ENCODE results near the gene SLC2A14.

The SLC2A14 gene

DNA sequence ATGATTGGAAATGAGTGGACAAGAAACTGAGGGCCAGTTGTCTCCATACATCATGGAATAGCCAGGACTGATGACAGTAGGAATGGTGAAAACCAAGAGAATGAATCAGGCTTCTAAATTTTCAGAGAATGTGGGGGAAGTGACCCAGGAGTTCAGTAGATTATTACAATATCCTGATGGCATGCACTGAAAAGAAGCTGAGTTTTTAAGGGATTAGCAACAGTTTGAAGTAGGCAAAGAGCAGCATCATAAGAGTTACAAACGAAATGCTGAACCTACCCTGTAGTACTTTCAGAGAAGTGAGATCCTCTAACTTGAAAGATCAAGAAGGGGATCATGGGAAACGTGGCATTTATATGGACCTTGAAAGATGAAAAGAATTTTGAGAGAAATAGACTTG is 13.2 kb downstream of the SLC2A14 start:
- H3K9ac ChIP-seq (ENCODE audit: low read depth, low read length, poor library complexity, severe bottlenecking), result no peak overlapping the region
- H3F3A ChIP-seq (ENCODE audit: low read depth), result peaks cover 5% of the 10 kb centered on the region
- TF ChIP-seq, protein P1, sequence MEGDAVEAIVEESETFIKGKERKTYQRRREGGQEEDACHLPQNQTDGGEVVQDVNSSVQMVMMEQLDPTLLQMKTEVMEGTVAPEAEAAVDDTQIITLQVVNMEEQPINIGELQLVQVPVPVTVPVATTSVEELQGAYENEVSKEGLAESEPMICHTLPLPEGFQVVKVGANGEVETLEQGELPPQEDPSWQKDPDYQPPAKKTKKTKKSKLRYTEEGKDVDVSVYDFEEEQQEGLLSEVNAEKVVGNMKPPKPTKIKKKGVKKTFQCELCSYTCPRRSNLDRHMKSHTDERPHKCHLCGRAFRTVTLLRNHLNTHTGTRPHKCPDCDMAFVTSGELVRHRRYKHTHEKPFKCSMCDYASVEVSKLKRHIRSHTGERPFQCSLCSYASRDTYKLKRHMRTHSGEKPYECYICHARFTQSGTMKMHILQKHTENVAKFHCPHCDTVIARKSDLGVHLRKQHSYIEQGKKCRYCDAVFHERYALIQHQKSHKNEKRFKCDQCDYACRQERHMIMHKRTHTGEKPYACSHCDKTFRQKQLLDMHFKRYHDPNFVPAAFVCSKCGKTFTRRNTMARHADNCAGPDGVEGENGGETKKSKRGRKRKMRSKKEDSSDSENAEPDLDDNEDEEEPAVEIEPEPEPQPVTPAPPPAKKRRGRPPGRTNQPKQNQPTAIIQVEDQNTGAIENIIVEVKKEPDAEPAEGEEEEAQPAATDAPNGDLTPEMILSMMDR (conservative IDR thresholded peaks at IDR 0.05; ENCODE audit: low read length), result no peak
- TF ChIP-seq EZH2phosphoT487 (IDR thresholded peaks at IDR 0.05; ENCODE audit: borderline replicate concordance), result no peak
- H3K4me1 ChIP-seq (ENCODE audit: insufficient read depth, low read length, poor library complexity, severe bottlenecking), result peaks cover 14% of the 10 kb centered on the region
- no peak overlapping the region for H3K4me3 ChIP-seq (ENCODE audit: low read length, poor library complexity, severe bottlenecking)
- no peaks in the 10 kb centered on the region for H4K20me1 ChIP-seq (ENCODE audit: insufficient read depth, low read length, poor library complexity, severe bottlenecking)
- H2AFZ ChIP-seq (ENCODE audit: low read length), result no peak overlapping the region
- H3K4me2 ChIP-seq (ENCODE audit: low read depth, low read length, poor library complexity, severe bottlenecking), result no peak overlapping the region
- H3K9me2 ChIP-seq (replicated peaks; ENCODE audit: low read depth, low read length), result no peaks in the 10 kb centered on the region
- H3K9me3 ChIP-seq (ENCODE audit: insufficient read depth, low read depth, low read length), result no peaks in the 10 kb centered on the region
- H3K79me2 ChIP-seq (ENCODE audit: insufficient read depth, low read length), result no peaks in the 10 kb centered on the region
- H3K36me3 ChIP-seq (ENCODE audit: insufficient read depth, low read length), result no peaks in the 10 kb centered on the region
- no peaks in the 10 kb centered on the region for H3K27me3 ChIP-seq (ENCODE audit: insufficient read depth, low read length, poor library complexity, severe bottlenecking)

DNA sequence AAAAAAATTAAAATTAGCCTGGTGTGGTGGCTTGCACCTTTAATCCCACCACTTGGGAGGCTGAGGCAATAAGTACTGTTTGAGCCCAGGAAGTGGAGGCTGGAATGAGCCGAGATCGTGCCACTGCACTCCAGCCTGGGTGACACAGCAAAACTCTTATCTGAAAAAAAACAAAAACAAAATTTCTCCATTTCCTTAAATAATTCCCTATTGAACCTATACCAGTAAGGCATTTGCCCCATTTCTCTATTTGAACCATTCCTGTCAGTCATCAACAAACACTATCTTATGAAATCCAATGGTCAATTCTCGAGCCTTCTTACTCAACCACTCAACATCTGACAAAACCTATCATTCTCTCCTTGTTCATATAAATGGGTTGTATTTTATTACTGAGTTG is 14.7 kb downstream of the SLC2A14 start:
- H3F3A ChIP-seq (ENCODE audit: low read depth), result no peaks in the 10 kb centered on the region
- TF ChIP-seq, protein P1 (conservative IDR thresholded peaks at IDR 0.05; ENCODE audit: low read length), result no peak
- no peak for TF ChIP-seq EZH2phosphoT487 (IDR thresholded peaks at IDR 0.05; ENCODE audit: borderline replicate concordance)
- H3K9me3 ChIP-seq (ENCODE audit: insufficient read depth, low read depth, low read length), result no peaks in the 10 kb centered on the region
- no peak overlapping the region for H3K4me3 ChIP-seq (ENCODE audit: low read length, poor library complexity, severe bottlenecking)
- no peaks in the 10 kb centered on the region for H3K36me3 ChIP-seq (ENCODE audit: insufficient read depth, low read length)
- H3K27me3 ChIP-seq (ENCODE audit: insufficient read depth, low read length, poor library complexity, severe bottlenecking), result no peaks in the 10 kb centered on the region
- H4K20me1 ChIP-seq (ENCODE audit: insufficient read depth, low read length, poor library complexity, severe bottlenecking), result no peaks in the 10 kb centered on the region
- no peak overlapping the region for H3K4me2 ChIP-seq (ENCODE audit: low read depth, low read length, poor library complexity, severe bottlenecking)
- no peaks in the 10 kb centered on the region for H3K4me1 ChIP-seq (ENCODE audit: insufficient read depth, low read length, poor library complexity, severe bottlenecking)
- no peaks in the 10 kb centered on the region for H3K9me2 ChIP-seq (replicated peaks; ENCODE audit: low read depth, low read length)
- no peaks in the 10 kb centered on the region for H3K79me2 ChIP-seq (ENCODE audit: insufficient read depth, low read length)
- no peak overlapping the region for H3K9ac ChIP-seq (ENCODE audit: low read depth, low read length, poor library complexity, severe bottlenecking)
- H2AFZ ChIP-seq (ENCODE audit: low read length), result no peak overlapping the region

DNA sequence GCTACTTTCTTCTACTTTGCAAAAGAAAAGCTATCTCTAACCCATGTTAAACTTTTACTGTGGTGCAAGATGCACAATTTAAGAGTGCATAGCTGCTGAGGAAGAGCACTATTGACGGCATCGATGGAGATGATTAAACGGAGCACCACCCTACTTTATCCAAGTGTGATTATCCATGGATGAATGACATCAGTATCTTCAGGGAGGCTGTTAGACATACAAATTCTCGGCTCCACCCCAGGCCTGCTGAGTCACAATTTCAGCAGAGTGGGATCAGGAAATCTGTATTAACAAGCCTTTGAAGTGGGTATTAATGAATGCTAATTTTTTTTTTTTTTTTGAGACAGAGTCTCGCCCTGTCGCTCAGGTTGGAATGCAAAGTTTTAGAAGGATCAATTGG is 16.2 kb downstream of the SLC2A14 start:
- Histone ChIP-seq H3K4me2 (ENCODE audit: low read depth, low read length, poor library complexity, severe bottlenecking) (no peak overlapping the region), H3K4me1 (ENCODE audit: insufficient read depth, low read length, poor library complexity, severe bottlenecking) (no peaks in the 10 kb centered on the region), H2AFZ (ENCODE audit: low read length) (no peak overlapping the region), H3K36me3 (ENCODE audit: insufficient read depth, low read length) (no peaks in the 10 kb centered on the region), H4K20me1 (ENCODE audit: insufficient read depth, low read length, poor library complexity, severe bottlenecking) (no peaks in the 10 kb centered on the region), H3K9me2 (replicated peaks; ENCODE audit: low read depth, low read length) (no peaks in the 10 kb centered on the region), H3K79me2 (ENCODE audit: insufficient read depth, low read length) (no peaks in the 10 kb centered on the region), H3K4me3 (ENCODE audit: low read length, poor library complexity, severe bottlenecking) (no peak overlapping the region), H3F3A (ENCODE audit: low read depth) (no peaks in the 10 kb centered on the region), H3K9me3 (ENCODE audit: insufficient read depth, low read depth, low read length) (no peaks in the 10 kb centered on the region), H3K9ac (ENCODE audit: low read depth, low read length, poor library complexity, severe bottlenecking) (no peak overlapping the region), H3K27me3 (ENCODE audit: insufficient read depth, low read length, poor library complexity, severe bottlenecking) (no peaks in the 10 kb centered on the region)
- TF ChIP-seq EZH2phosphoT487 (IDR thresholded peaks at IDR 0.05; ENCODE audit: borderline replicate concordance), result no peak
- TF ChIP-seq, protein P1 (conservative IDR thresholded peaks at IDR 0.05; ENCODE audit: low read length), result no peak

Measured in Loucy (cell line).